Activated T-helper 1 cell treated with anti-CD3 and anti-CD28 coated beads, Interleukin-12 subunit alpha, Interleukin-12 subunit beta, Interleukin-2, Interleukin-4 antibody, amounts not matched to agents 30 ng/mL and 10 ng/mL and 1 ng/mL, durations not matched to agents 14 hours and 24 hours and 36 hours (primary cell): ENCODE measurements around the gene BABAM2. TPM values are rescaled to one million over a fixed set of nuclear protein-coding genes. Genes with fewer than 3 reads are reported as not detected.

Experiments used
- DNase-seq: peaks from one replicate; pipeline ENCODE4 v3.0.0; 2021; ENCODE audit warnings: low spot score
- H3K27ac Mint-ChIP-seq: one replicate; pipeline ENCODE4 v1.8.0; 2021; ENCODE audit warnings: mild to moderate bottlenecking, mixed read lengths
- H3K27me3 Mint-ChIP-seq: one replicate; pipeline ENCODE4 v1.8.0; 2022; ENCODE audit warnings: mild to moderate bottlenecking, moderate library complexity, mixed read lengths; ENCODE audit not compliant: insufficient read depth
- H3K36me3 Mint-ChIP-seq: one replicate; pipeline ENCODE4 v1.8.0; 2021; ENCODE audit warnings: low read depth, mixed read lengths
- H3K4me1 Mint-ChIP-seq: one replicate; pipeline ENCODE4 v1.8.0; 2021; ENCODE audit warnings: low read depth, mixed read lengths
- H3K4me3 Mint-ChIP-seq: one replicate; pipeline ENCODE4 v1.8.0; 2021; ENCODE audit warnings: mild to moderate bottlenecking, moderate library complexity, mixed read lengths
- H3K9me3 Mint-ChIP-seq: one replicate; pipeline ENCODE4 v1.8.0; 2021; ENCODE audit warnings: mixed read lengths
- intact Hi-C: fragments of 100-400 bp; cut with micrococcal nuclease; formaldehyde crosslinking; loops from one replicate; pipeline ENCODE4 v1.15.1; 2024
- total RNA-seq: library from RNA; stranded (reverse); gene quantifications from 2 replicates; pipeline ENCODE4 v1.2.3, GENCODE V29; 2022

The BABAM2 gene
- total RNA-seq, 1 donor from 2014 or later, result 46.6 TPM

DNA sequence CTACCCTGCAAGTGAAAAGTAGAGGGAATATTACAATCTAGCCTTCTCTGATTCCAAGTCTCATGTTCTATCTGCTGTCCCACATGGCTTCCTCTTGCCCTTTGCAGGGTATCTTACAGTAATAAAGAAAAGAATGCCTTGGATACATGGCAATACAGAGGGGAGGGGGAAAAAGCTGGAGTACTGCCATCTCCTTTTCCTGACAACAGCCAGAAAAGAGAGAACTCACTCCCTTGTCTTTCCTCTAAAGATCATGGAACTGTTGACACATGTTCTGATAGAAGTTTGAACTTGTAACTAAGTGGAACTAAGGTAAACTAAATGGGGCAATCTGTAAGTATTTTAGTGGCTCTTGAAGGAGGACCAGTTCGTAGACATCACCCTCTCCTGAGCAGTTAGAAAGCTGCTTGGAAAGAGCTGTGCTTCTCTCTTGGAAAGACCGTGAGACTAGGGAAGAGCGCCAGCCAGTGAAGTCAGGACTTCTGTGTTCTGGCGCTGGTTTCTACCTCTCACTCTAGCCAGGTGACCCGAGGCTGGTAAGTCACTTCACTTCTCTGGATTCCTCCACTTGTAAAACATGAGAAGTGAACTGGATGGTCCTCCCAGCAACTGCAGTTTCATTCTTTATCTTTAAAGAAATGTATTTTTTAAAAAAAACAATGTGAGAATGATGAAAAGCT lies 259.8 kb downstream of the BABAM2 start:
- no peaks in the 10 kb centered on the region for H3K27me3 Mint-ChIP-seq
- intact Hi-C loops, result loop anchor here (10.0 kb wide), 2 partner anchors 244 to 304 kb away; partner anchors contain the start of gene FOSL2
- H3K9me3 Mint-ChIP-seq, result peaks cover 6% of the 10 kb centered on the region
- DNase-seq, result no peak
- no peak overlapping the region for H3K4me3 Mint-ChIP-seq
- H3K27ac Mint-ChIP-seq, result no peak overlapping the region
- H3K4me1 Mint-ChIP-seq, result no peaks in the 10 kb centered on the region
- H3K36me3 Mint-ChIP-seq, result peaks cover 13% of the 10 kb centered on the region

DNA sequence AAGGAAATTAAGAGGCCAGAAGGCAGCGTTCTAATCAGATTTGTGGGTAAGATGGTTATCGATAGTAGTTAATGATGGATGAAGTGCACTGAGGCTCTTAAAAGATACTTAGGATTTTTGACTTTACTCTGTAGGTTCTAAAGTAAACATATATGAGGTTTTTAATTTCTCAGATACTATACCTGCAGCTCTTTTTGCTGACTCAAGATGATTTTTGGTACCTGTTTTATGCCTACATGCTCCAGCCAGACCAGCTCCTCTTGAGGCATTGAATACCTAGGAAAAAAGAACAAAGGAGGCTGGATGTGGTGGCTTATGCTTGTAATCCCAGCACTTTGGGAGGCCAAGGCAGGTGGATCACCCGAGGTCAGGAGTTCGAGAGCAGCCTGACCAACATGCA lies 260.5 kb downstream of the BABAM2 start:
- Mint-ChIP-seq H3K36me3 (peaks cover 17% of the 10 kb centered on the region), H3K27me3 (no peaks in the 10 kb centered on the region), H3K9me3 (peaks cover 12% of the 10 kb centered on the region), H3K4me1 (no peaks in the 10 kb centered on the region), H3K4me3 (no peak overlapping the region), H3K27ac (no peak overlapping the region)
- intact Hi-C loops, result loop anchor here (10.0 kb wide), 2 partner anchors 244 to 304 kb away; partner anchors contain the start of gene FOSL2
- DNase-seq, result no peak

DNA sequence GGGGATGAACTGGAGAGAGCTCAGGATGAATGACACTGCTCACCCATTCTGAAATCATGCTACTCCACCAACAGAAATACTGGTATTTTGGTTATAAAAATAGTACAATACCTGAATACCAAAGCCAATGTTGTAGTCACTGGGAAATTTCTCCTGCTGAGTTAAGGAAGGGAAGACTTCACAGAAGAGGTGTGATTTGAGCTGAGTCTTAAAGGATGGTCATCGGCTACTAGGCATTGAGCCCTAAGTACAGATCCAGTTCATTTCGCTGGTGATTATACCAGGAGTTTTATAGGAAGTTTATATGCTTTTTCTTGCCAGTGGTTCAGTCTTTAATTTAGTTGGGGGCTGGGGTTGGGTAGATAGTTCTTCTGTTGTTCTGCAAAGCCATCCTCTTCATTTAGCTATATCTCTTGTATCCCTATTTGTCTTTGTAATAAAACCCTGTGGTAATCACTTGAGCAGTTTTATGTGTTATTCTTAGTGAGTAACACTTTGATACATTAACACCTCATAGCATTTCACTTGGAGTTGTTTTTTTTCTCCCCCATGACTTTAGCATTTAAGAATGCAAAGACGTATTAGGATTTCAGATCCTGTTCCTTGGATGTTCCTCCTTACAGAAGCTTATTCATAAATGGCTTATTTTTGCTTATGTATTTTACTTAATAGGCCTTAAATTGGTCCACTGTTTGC lies 262.2 kb downstream of the BABAM2 start:
- intact Hi-C loops, result loop anchor here (10.0 kb wide), 2 partner anchors 242 to 302 kb away; partner anchors contain the start of gene FOSL2
- Mint-ChIP-seq H3K9me3 (peaks cover 19% of the 10 kb centered on the region), H3K4me1 (no peaks in the 10 kb centered on the region), H3K36me3 (peaks cover 16% of the 10 kb centered on the region), H3K4me3 (no peak overlapping the region), H3K27ac (no peak overlapping the region), H3K27me3 (no peaks in the 10 kb centered on the region)
- DNase-seq, result no peak

DNA sequence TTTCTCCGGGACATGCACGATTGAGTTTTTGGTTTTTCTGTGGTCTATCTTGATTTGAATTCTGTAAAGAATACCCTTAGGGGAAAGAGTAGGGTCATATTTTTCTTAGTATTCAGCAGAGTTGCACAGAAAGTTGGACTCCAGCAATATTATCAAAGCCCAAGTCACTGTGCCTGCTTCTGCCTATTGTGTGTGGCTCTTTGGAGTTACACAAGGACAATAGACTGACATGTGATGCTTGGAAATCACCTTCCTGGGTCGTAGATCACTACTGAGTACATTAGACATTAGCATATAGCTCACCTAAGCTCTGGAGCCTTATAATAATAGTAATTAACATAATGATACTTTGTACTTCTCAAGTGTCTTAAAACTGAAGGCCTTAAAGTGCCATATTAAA lies 263.3 kb downstream of the BABAM2 start:
- intact Hi-C loops, result loop anchor here (10.0 kb wide), 2 partner anchors 241 to 301 kb away; partner anchors contain the start of gene FOSL2
- H3K36me3 Mint-ChIP-seq, result peaks cover 16% of the 10 kb centered on the region

DNA sequence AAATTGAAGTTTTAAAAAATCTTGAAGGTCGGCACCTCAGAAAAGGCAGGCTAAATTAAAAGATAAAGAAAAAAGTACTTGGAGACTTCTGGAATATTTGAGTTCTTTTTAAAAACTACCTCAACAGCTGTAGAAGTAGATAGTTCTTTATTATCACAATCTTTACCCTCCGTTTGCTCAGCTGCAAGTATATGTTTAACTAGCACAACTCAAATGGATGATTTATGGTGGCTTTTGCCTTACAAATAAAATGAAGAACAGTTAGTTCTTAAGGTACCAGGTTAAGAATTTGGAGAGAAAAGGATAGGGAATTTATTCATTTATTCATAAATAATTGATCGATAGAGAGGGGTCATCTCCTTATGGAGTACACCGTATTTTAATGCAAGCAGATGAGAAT lies 264.6 kb downstream of the BABAM2 start:
- Mint-ChIP-seq H3K4me1 (no peaks in the 10 kb centered on the region), H3K27ac (no peak overlapping the region), H3K27me3 (no peaks in the 10 kb centered on the region), H3K4me3 (no peak overlapping the region), H3K9me3 (peaks cover 24% of the 10 kb centered on the region), H3K36me3 (peaks cover 17% of the 10 kb centered on the region)
- intact Hi-C loops, result loop anchor here (10.0 kb wide), 2 partner anchors 240 to 300 kb away; partner anchors contain the start of gene FOSL2
- DNase-seq, result no peak

More for the DNA sequence above, 263.3 kb downstream of the BABAM2 start:
- no peak overlapping the region for H3K4me3 Mint-ChIP-seq
- DNase-seq, result no peak
- H3K4me1 Mint-ChIP-seq, result no peaks in the 10 kb centered on the region
- no peaks in the 10 kb centered on the region for H3K27me3 Mint-ChIP-seq
- no peak overlapping the region for H3K27ac Mint-ChIP-seq
- peaks cover 23% of the 10 kb centered on the region for H3K9me3 Mint-ChIP-seq

DNA sequence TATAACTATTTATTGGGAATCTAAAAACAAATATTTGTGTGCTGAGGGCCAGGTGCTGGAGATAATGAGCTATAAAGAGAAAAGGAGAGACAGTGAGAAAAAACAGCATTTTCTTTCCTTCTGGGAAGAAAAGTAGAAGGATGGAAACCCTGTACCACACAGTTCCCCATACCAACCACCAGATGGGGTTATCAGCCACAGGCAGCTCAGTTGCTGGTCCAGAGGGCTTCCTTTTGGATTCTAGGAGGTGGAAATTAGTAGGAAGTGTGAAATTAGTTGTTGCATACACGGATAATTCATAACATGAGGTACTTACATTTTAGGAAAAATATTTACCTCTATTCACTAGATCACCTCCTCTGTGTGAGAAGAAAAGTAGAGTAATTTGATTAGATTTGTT lies 265.1 kb downstream of the BABAM2 start:
- H3K36me3 Mint-ChIP-seq, result peaks cover 17% of the 10 kb centered on the region
- no peaks in the 10 kb centered on the region for H3K27me3 Mint-ChIP-seq
- H3K27ac Mint-ChIP-seq, result no peak overlapping the region
- H3K4me1 Mint-ChIP-seq, result no peaks in the 10 kb centered on the region
- no peak overlapping the region for H3K4me3 Mint-ChIP-seq
- intact Hi-C loops, result loop anchor here (10.0 kb wide), 2 partner anchors 239 to 299 kb away; partner anchors contain the start of gene FOSL2
- H3K9me3 Mint-ChIP-seq, result peaks cover 24% of the 10 kb centered on the region
- DNase-seq, result no peak

DNA sequence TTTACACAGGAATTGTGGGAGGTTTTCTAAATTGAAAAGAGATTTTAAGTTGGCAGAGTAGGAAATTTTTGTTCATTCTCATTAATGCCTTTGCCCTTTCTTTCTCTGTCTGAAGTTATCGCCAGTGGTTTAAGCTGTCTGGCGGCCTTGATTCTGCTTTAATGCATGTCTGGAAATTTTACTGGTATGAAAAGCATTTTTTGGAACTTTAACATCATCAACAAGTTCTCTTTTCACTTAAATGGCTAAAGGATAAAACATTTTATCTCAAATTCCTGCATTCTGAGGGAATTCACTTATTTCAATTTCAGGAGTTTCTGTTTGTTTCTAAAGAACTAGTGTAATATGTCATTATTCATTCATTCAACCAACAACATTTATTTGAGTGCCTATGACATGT lies 268.3 kb downstream of the BABAM2 start:
- no peaks in the 10 kb centered on the region for H3K4me1 Mint-ChIP-seq

DNA sequence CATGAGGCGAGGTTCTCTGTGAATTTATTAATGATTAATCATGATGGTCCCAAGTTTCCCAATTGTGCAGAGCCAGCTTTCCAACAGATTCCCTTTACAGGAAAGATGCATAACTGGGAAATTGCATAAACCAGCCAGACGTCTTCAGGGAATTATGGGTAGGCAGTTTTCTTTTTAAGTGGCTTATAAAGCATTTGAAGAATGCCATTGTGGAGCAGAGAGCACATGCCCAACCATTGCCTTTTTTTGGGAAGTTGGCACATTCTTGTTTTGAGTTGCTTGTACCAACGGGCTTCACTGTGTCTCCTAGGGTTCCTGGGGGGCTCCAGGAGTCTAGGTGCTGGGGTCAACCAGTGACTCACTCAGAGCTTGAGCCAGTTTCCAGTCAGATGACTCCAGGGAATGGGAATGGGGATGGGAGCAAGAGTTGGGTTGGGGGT lies 270.5 kb downstream of the BABAM2 start:
- no peaks in the 10 kb centered on the region for H3K27me3 Mint-ChIP-seq
- peaks cover 12% of the 10 kb centered on the region for H3K9me3 Mint-ChIP-seq
- peaks cover 10% of the 10 kb centered on the region for H3K36me3 Mint-ChIP-seq
- no peaks in the 10 kb centered on the region for H3K4me1 Mint-ChIP-seq
- DNase-seq, result no peak
- intact Hi-C loops, result no loop called here
- H3K4me3 Mint-ChIP-seq, result no peak overlapping the region
- H3K27ac Mint-ChIP-seq, result no peak overlapping the region

More for the DNA sequence above, 268.3 kb downstream of the BABAM2 start:
- H3K36me3 Mint-ChIP-seq, result peaks cover 19% of the 10 kb centered on the region
- no peak overlapping the region for H3K4me3 Mint-ChIP-seq
- intact Hi-C loops, result loop anchor here (10.0 kb wide), 2 partner anchors 236 to 296 kb away; partner anchors contain the start of gene FOSL2
- no peak for DNase-seq
- H3K27ac Mint-ChIP-seq, result no peak overlapping the region
- no peaks in the 10 kb centered on the region for H3K27me3 Mint-ChIP-seq
- H3K9me3 Mint-ChIP-seq, result peaks cover 24% of the 10 kb centered on the region

DNA sequence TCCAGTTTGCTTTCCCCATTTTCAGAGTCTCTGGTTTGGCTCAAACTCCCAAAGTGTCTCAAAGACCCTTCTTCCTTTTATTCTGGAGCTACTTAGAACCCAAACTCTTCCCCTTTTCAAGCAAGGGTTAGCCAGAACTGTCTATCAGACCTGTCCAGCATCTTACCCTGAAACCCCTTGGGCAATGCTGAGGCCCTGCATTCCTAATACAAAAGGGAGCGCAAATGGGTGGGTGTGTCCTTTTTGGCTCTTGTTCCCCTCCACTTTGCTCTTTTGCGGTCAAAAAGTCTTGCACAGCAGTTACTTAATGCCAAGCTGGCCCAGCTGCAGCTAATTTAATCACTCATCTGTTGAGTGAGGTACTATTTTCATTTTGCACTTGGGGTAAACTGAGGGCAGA lies 270.9 kb downstream of the BABAM2 start:
- intact Hi-C loops, result no loop called here
- Mint-ChIP-seq H3K4me1 (no peaks in the 10 kb centered on the region), H3K27me3 (no peaks in the 10 kb centered on the region), H3K4me3 (no peak overlapping the region), H3K9me3 (peaks cover 10% of the 10 kb centered on the region), H3K36me3 (peaks cover 8% of the 10 kb centered on the region), H3K27ac (no peak overlapping the region)
- no peak for DNase-seq

DNA sequence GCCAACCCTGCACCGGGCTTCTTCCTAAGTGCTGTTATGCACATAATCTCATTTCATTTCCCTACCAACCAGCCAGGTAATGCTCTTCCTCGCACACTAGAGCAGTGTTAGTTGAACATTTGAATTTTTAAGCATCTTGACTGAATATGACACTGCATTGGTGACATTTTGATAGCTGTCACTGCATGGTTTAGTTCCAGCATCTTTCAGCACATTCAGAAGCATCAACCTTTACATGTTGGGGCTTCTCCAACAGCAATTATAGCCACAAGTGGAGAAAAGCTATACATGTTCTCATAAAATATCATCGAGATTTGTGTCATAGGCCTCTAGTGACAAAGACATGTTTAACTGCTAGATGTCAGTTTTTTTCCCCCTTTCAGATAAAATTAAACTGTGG lies 272.0 kb downstream of the BABAM2 start:
- H3K9me3 Mint-ChIP-seq, result peaks cover 5% of the 10 kb centered on the region

DNA sequence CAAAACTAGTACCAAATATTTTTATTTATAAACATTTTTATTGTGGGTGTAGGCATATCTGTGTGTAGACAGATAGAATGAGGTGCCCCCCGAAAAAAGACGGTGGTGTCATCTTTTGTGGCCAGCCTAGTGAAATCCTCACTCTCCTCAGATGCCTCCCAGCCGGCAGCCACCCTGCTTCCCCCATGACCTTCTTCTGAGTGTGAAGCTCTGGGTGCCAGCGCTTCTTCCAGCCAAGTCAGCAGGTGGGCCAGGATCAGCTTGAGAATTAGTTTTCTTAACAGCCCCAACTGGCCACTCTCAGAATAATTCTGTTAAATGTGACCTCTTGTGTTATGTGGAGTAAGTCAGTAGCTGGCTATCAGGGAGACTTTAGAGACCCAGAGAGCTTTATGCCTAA lies 272.5 kb downstream of the BABAM2 start:
- H3K27me3 Mint-ChIP-seq, result no peaks in the 10 kb centered on the region

More for the DNA sequence above, 272.0 kb downstream of the BABAM2 start:
- Mint-ChIP-seq H3K4me1 (no peaks in the 10 kb centered on the region), H3K4me3 (no peak overlapping the region), H3K27me3 (no peaks in the 10 kb centered on the region), H3K36me3 (peaks cover 8% of the 10 kb centered on the region), H3K27ac (no peak overlapping the region)
- intact Hi-C loops, result no loop called here
- DNase-seq, result no peak

DNA sequence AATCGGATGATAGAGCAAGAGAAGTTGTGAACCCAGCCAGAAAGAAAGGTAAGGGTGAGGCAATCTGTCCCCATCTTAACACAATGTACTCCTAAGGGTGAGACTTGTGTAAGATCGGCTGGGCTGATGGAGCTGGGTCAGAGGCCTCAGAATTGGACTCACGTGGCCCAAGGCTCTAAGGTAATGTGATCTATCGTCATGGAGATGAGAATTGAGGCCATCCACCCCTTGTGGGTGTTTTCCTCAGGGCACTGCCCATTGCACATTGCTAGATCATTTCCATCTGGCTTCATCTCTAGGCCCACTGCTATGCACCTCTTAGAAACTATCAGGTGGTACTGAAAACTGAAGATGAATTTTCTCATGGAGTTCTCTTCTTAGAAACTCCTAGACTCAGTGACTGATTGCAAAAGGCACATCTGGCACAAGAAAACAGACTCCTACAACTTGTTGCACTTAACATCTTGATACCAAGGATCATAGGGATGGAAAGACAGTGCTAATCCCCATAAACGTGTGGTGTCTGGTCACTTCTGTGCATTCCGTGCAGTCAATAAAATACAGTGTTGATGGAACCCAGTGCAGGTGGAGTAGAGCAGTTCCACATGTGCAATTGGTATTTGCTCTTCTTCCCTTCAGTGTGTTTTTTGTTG lies 273.2 kb downstream of the BABAM2 start:
- Mint-ChIP-seq H3K4me1 (no peaks in the 10 kb centered on the region), H3K36me3 (peaks cover 8% of the 10 kb centered on the region), H3K9me3 (peaks cover 2% of the 10 kb centered on the region), H3K4me3 (no peak overlapping the region), H3K27me3 (no peaks in the 10 kb centered on the region), H3K27ac (no peak overlapping the region)
- intact Hi-C loops, result no loop called here
- DNase-seq, result no peak

More for the DNA sequence above, 272.5 kb downstream of the BABAM2 start:
- no peak for DNase-seq
- Mint-ChIP-seq H3K4me3 (no peak overlapping the region), H3K27ac (no peak overlapping the region), H3K4me1 (no peaks in the 10 kb centered on the region), H3K9me3 (peaks cover 5% of the 10 kb centered on the region), H3K36me3 (peaks cover 8% of the 10 kb centered on the region)
- intact Hi-C loops, result no loop called here
